HepG2 (cell line): ENCODE data around the gene SLC22A23. TPM values are rescaled to one million over a fixed set of nuclear protein-coding genes. Genes with fewer than 3 reads are reported as not detected.

ENCODE experiments used
- ARNTL ChIP-seq: sonication (generic); formaldehyde crosslinking; IDR thresholded peaks from 2 replicates; pipeline ENCODE4 v1.4.0; 2020; ENCODE audit warnings: mild to moderate bottlenecking, missing genetic modification reagents
- CREBL2 ChIP-seq: sonication (generic); formaldehyde crosslinking; IDR thresholded peaks from 2 replicates; pipeline ENCODE4 v1.8.1; 2023; ENCODE audit warnings: missing genetic modification reagents, mild to moderate bottlenecking, borderline replicate concordance
- HINFP ChIP-seq: sonication (generic); formaldehyde crosslinking; IDR thresholded peaks from 2 replicates; pipeline ENCODE4 v1.4.0; 2020; ENCODE audit warnings: low read depth, mild to moderate bottlenecking, missing genetic modification reagents
- KLF15 ChIP-seq: sonication (generic); formaldehyde crosslinking; IDR thresholded peaks from 2 replicates; pipeline ENCODE4 v1.8.1; 2023; ENCODE audit warnings: borderline replicate concordance, mild to moderate bottlenecking, inconsistent platforms, missing genetic modification reagents, mixed read lengths
- MTF1 ChIP-seq: sonication (generic); formaldehyde crosslinking; IDR thresholded peaks from 2 replicates; pipeline ENCODE4 v1.5.0; 2020; ENCODE audit warnings: missing genetic modification reagents
- PRMT3 ChIP-seq: sonication (generic); formaldehyde crosslinking; IDR thresholded peaks from 2 replicates; pipeline ENCODE4 v1.8.1; 2022; ENCODE audit warnings: low read depth, mild to moderate bottlenecking, moderate library complexity, missing genetic modification reagents, borderline replicate concordance
- SAFB2 ChIP-seq: sonication (generic); formaldehyde crosslinking; IDR thresholded peaks from 2 replicates; pipeline ENCODE4 v1.5.1; 2020; ENCODE audit warnings: missing genetic modification reagents, low read depth, mild to moderate bottlenecking, borderline replicate concordance
- SMAD9 ChIP-seq: sonication (generic); formaldehyde crosslinking; IDR thresholded peaks from 2 replicates; pipeline ENCODE4 v1.5.1; 2020; ENCODE audit warnings: mild to moderate bottlenecking, missing genetic modification reagents
- SP140L ChIP-seq: sonication (generic); formaldehyde crosslinking; IDR thresholded peaks from 2 replicates; pipeline ENCODE4 v1.4.0; 2020; ENCODE audit warnings: missing genetic modification reagents, borderline replicate concordance
- SYNCRIP ChIP-seq: fragments of 200-400 bp; formaldehyde crosslinking; IDR thresholded peaks from 2 replicates; pipeline ENCODE4 v1.6.1; 2018; ENCODE audit warnings: mild to moderate bottlenecking, low read depth, low read length; ENCODE audit not compliant: insufficient read depth
- TFE3 ChIP-seq: IDR thresholded peaks from 2 replicates; pipeline ENCODE4 v1.6.1; 2016
- THRA ChIP-seq: sonication (generic); formaldehyde crosslinking; IDR thresholded peaks from 2 replicates; pipeline ENCODE4 v1.4.0; 2020; ENCODE audit warnings: missing genetic modification reagents, borderline replicate concordance
- ZNF124 ChIP-seq: sonication (generic); formaldehyde crosslinking; IDR thresholded peaks from 2 replicates; pipeline ENCODE4 v1.4.0; 2020; ENCODE audit warnings: missing genetic modification reagents
- ZNF274 ChIP-seq: sonication (generic); formaldehyde crosslinking; IDR thresholded peaks from 2 replicates; pipeline ENCODE4 v1.5.1; 2020; ENCODE audit warnings: mild to moderate bottlenecking, missing genetic modification reagents
- ZNF282 ChIP-seq: fragments of 450-650 bp; IDR thresholded peaks from 2 replicates; pipeline ENCODE4 v1.6.1; 2018; ENCODE audit not compliant: partially characterized antibody
- ZNF503 ChIP-seq: sonication (generic); formaldehyde crosslinking; IDR thresholded peaks from 2 replicates; pipeline ENCODE4 v1.4.0; 2020; ENCODE audit warnings: missing genetic modification reagents
- ZNF790 ChIP-seq: sonication (generic); formaldehyde crosslinking; IDR thresholded peaks from 2 replicates; pipeline ENCODE4 v1.8.0; 2022; ENCODE audit warnings: missing genetic modification reagents, mild to moderate bottlenecking, borderline replicate concordance
- polyA plus RNA-seq, 8 experiments: library from polyadenylated mRNA; depleted of rRNA in 3 of 8; stranded (reverse) in 7 of 8; unstranded in 1 of 8; fragments of >200 nt; fragmentation: Illumina TruSeq in 4 of 8; extraction: Trizol in 4 of 8; gene quantifications; 2 replicates each; pipeline versions ENCODE4 v1.2.1 to v1.2.3, GENCODE V29; 2011 to 2016; ENCODE audit warnings: low read depth in 4 of 8, missing spikeins in 1 of 8, mixed read lengths in 1 of 8; ENCODE audit not compliant: insufficient read depth in 1 of 8
- total RNA-seq, 5 experiments: library from RNA; depleted of rRNA; stranded (reverse); fragments of >200 nt; fragmentation: Illumina TruSeq; extraction: Trizol; gene quantifications; 2 replicates each; pipeline ENCODE4 v1.2.3, GENCODE V29; 2016; ENCODE audit warnings: low read depth in 1 of 5
- TF ChIP-seq, protein P1 (sequence below): sonication (generic); formaldehyde crosslinking; IDR thresholded peaks from 2 replicates; pipeline ENCODE4 v1.8.0; 2023; ENCODE audit warnings: mild to moderate bottlenecking, missing genetic modification reagents
- TF ChIP-seq, protein P2 (sequence below): sonication (generic); formaldehyde crosslinking; IDR thresholded peaks from 2 replicates; pipeline ENCODE4 v1.9.0; 2021; ENCODE audit warnings: missing genetic modification reagents, mild to moderate bottlenecking, borderline replicate concordance

SLC22A23 gene
- total and polyA plus RNA-seq, 2 of the 13 experiments (the other 11 are each of a cell fraction or from before 2014, with no cell fraction given): 11.8 to 17.5 TPM

DNA sequence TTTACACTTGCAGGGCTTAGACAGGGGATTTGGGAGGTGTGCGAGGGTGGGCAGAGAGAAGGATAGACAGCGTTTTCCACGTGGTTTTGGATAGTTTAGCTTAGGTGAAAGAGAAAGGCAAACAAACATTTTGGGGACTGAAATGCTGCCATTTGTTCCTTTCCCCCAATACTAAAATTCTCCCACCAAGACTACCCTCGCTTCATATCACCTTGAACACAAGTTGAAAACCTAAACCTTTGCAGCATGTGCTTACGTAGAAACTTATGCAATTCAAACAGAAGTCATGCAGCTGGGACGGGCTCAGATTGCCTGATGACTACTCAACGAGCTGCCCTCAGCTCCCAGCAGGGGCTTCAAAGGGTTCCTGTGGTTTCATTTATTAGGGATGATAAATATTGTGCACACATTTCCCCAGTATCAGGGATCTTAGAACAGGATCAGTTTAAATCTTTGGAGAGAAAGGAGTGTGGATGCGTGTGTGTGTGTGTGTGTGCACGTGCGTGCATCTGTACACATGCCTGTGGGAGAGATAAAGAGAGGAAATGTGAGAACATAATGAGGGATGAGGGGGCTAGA is 77.3 kb downstream of the SLC22A23 start (continued):
- TF ChIP-seq MTF1: no peak
- no peak for TF ChIP-seq KLF15 (CRISPR knock-in tag)
- no peak for TF ChIP-seq ZNF282
- TF ChIP-seq ARNTL (CRISPR knock-in tag): peak; percentile 28; the same call in 1 of the 2 replicates
- TF ChIP-seq SAFB2: 0 out of 2 replicates have a peak, but pooled peaks have one; percentile 47
- no peak for TF ChIP-seq ZNF274 (CRISPR knock-in tag)
- TF ChIP-seq, protein P1, sequence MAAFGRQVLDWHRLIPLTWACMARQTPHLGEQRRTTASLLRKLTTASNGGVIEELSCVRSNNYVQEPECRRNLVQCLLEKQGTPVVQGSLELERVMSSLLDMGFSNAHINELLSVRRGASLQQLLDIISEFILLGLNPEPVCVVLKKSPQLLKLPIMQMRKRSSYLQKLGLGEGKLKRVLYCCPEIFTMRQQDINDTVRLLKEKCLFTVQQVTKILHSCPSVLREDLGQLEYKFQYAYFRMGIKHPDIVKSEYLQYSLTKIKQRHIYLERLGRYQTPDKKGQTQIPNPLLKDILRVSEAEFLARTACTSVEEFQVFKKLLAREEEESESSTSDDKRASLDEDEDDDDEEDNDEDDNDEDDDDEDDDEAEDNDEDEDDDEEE (CRISPR knock-in tag): no peak
- TF ChIP-seq SMAD9 (CRISPR knock-in tag): no peak
- TF ChIP-seq ZNF503 (CRISPR knock-in tag): 0 out of 2 replicates have a peak, but pooled peaks have one; percentile 66
- 0 out of 2 replicates have a peak, but pooled peaks have one; percentile 9 for TF ChIP-seq SP140L (CRISPR knock-in tag)
- TF ChIP-seq TFE3 (CRISPR knock-in tag): peak; percentile 76
- no peak for TF ChIP-seq PRMT3 (CRISPR knock-in tag)
- no peak for TF ChIP-seq SYNCRIP
- TF ChIP-seq HINFP (CRISPR knock-in tag): no peak
- no peak for TF ChIP-seq ZNF124
- TF ChIP-seq CREBL2 (CRISPR knock-in tag): no peak
- TF ChIP-seq THRA: no peak; the same call in 1 of the 2 replicates
- TF ChIP-seq, protein P2, sequence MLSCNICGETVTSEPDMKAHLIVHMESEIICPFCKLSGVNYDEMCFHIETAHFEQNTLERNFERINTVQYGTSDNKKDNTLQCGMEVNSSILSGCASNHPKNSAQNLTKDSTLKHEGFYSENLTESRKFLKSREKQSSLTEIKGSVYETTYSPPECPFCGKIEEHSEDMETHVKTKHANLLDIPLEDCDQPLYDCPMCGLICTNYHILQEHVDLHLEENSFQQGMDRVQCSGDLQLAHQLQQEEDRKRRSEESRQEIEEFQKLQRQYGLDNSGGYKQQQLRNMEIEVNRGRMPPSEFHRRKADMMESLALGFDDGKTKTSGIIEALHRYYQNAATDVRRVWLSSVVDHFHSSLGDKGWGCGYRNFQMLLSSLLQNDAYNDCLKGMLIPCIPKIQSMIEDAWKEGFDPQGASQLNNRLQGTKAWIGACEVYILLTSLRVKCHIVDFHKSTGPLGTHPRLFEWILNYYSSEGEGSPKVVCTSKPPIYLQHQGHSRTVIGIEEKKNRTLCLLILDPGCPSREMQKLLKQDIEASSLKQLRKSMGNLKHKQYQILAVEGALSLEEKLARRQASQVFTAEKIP: no peak
- TF ChIP-seq ZNF790 (CRISPR knock-in tag): no peak
